Motor neuron (in vitro differentiated cells): ENCODE data around the gene TMEM63C. TPM values are rescaled to one million over a fixed set of nuclear protein-coding genes. Genes with fewer than 3 reads are reported as not detected.

Source experiments
- ATAC-seq, 8 experiments: fragments of 200-7000 bp; cut with Tn5 transposase; replicated peaks in 6 of 8; 2 replicates each; pipeline ENCODE4 v1.8.0; 2021; ENCODE audit warnings: mild to moderate bottlenecking in 8 of 8, moderate library complexity in 8 of 8
- H3K27ac ChIP-seq, 2 donors: fragments of 250-450 bp; sonication (Bioruptor Pico); 2 replicates each; pipeline ENCODE4 v1.9.0; 2021; ENCODE audit warnings: antibody characterized with exemption in 2 of 2, mild to moderate bottlenecking in 2 of 2, moderate library complexity in 1 of 2
- H3K4me1 ChIP-seq, 2 donors: fragments of 250-450 bp; sonication (Bioruptor Pico); replicated peaks in 1 of 2; 2 replicates each; pipeline ENCODE4 v1.6.1; 2021; ENCODE audit warnings: antibody characterized with exemption in 2 of 2, mild to moderate bottlenecking in 2 of 2, moderate library complexity in 1 of 2
- H3K4me3 ChIP-seq, 5 donors: fragments of 250-450 bp; sonication (Bioruptor Pico); 2 replicates each; pipeline ENCODE4 v1.9.0; 2021; ENCODE audit warnings: antibody characterized with exemption in 5 of 5, mild to moderate bottlenecking in 5 of 5, moderate library complexity in 4 of 5
- WGBS, 10 experiments: fragments of 450-650 bp; shearing (Covaris generic); methylation state at CpG; one replicate each; pipeline ENCODE4 v1.0.0; 2022; 5-methylcytosine and 5-hydroxymethylcytosine counted together
- in situ Hi-C, 9 experiments: fragments of 400-800 bp; cut with MboI; loops; one replicate each; pipeline ENCODE4 v1.15.0; 2021; ENCODE audit warnings: low sequenced_read_pairs in 9 of 9, low pct_unique_long_range_greater_than_20kb in 2 of 9; ENCODE audit not compliant: unreplicated experiment in 9 of 9
- total RNA-seq, 8 experiments: library from RNA; unstranded; fragments of 300-600 nt; gene quantifications; 2 replicates each; pipeline versions ENCODE4 v1.2.3 to v1.2.4, GENCODE V29; 2022

Gene TMEM63C
- total RNA-seq, 8 experiments from 2014 or later: 0.10 to 18.8 (median 6.9) TPM

DNA sequence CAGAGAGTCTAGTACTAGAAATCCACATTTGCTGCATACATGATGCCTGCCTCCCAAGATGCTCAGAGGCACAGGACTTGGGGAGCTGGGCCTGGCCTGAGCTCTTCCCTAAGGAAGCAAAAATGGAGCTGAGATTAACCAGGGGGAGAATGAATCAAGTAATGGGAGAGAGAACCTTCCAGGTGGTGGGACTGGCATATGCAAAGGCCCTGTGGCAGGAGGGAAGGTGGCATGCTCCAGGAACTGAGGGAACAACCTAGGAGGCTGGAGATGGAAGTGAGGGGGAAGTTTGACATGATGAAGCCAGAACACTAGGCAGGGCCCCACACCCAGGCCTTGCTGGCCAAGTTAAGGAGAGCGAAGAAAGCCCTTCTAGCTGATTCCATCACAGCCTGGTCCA is 23.3 kb downstream of the TMEM63C start:
- Histone ChIP-seq H3K4me3 (no peak overlapping the region), H3K4me1 (peaks cover 25 to 27% of the 10 kb centered on the region in 2 donors), H3K27ac (no peak overlapping the region)
- no peak for ATAC-seq
- in situ Hi-C loops: no loop called here
- 71 to 100% (median 100%) methylated on average over 1 of the region's 1 CpG; no CpG with 5 or more reads in 5 of the 10 experiments for WGBS, 10 experiments

DNA sequence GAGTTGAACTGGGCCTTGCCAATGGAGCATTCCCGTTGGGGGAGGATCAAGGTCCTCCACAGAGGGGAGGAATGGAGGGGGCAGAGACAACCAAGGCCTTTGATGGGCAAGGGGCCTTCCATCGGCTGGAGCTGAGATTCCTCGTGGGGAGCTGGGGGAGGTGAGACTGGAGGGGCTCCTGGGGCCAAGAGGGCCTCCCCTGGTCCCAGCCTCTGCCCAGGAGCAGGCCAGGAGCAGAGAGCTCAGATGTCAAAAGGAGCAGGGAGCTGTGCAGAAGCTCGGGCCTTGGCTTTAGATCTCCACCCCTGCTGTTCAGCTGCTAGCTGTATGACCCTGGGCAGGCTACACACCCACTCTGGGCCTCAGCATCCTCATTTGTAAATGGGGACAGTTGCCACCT is 24.0 kb downstream of the TMEM63C start:
- in situ Hi-C loops: no loop called here
- Histone ChIP-seq H3K4me1 (peaks cover 25 to 27% of the 10 kb centered on the region in 2 donors), H3K4me3 (no peak overlapping the region), H3K27ac (no peak overlapping the region)
- no CpG with 5 or more reads among the region's 4 CpGs for WGBS, 10 experiments
- ATAC-seq: no peak

DNA sequence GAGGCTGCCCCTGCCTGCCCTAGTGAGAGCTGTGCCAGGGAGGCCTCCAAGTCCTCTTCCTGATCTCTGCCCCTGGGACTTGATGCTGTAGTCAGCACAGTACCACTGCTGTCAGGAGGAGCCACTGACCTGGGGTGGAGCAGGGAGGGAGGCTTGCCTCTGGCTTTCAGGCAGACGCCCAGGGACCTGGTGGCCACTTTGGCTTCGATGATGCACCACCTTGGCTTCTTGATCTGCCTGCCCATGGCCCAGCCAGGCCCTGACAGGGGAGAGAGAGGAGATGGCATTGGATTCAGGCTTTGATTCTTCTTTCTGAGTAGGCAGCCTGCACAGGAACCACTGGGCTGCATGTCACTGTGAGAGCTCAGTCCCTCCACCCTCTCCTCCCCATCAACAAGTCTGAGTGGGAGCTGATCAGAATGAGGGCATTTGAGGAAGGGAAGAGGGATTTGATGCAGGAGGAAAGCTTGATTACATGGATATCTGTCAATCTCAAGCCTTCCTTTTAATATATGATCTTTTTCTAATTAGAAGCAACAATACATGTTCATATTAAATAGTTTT is 24.7 kb downstream of the TMEM63C start:
- ATAC-seq: no peak
- H3K4me1 ChIP-seq: peaks cover 25 to 27% of the 10 kb centered on the region in 2 donors
- no peak overlapping the region for H3K27ac ChIP-seq
- H3K4me3 ChIP-seq: no peak overlapping the region
- in situ Hi-C loops: no loop called here
- WGBS, 10 experiments: 86% methylated on average over 2 of the region's 2 CpGs; no CpG with 5 or more reads in 9 of the 10 experiments

DNA sequence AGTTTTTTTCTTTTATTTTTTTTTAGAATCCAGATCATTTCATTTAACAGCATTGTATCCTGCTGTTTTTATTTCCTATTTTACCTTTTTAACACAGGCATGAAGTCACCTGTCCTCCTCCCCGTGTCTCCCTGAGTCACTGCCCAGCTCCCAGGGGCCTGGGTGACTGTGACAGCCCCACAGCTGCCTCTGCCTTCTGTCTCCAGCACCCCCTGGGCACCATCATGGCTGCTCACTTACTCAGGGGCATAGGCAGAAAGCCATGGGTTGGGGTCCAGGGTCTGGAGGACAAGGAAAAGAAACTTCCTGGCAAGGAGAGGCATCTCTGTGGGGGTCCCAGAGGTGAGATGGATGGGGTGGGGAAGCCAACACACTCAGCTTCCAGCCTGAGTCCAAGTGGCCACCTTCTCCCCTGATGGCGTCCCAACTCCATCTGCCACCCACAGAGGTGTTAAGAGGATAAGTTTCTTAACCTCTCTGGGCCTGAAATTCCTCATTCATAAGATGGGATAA is 25.3 kb downstream of the TMEM63C start:
- Histone ChIP-seq H3K4me1 (peaks cover 25 to 27% of the 10 kb centered on the region in 2 donors), H3K4me3 (no peak overlapping the region), H3K27ac (no peak overlapping the region)
- 0 to 83% (median 19%) methylated on average over 1 of the region's 2 CpGs; no CpG with 5 or more reads in 2 of the 10 experiments for WGBS, 10 experiments
- no peak for ATAC-seq
- in situ Hi-C loops: no loop called here

DNA sequence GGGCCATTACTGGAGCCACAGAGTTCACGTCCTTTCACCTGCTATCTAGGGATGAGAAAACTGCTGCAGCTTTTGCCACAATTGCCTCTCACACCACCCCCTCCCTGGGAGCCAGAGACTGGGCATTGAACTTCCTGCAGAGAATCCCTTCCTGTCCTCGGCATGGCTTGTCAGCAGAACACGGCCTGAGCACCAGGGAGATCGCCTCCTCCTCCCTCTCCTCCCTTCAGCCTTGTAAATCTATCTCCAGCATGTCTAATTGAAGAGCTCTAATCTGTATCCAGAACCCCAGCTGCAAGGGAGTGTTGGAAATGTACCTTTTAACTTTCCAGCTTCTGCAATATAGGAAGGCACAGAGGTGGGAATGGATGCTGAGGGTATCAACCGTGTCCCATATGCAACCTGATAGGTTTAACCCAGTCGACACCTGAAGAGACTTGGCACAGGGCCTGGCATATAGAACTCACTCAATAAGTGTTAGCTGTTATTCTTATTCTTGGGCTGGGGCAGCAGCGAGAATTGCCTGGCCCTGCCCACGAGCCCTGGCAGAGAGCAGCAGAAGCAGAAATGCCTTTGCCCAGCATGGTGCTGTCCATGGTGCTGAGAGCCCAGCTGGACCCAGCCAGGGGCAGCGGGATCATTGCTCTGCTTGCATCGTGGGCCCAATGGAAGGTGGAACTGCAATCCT is 26.8 kb downstream of the TMEM63C start:
- 0 to 50% (median 22%) methylated on average over 1 to 8 of the region's 10 CpGs; no CpG with 5 or more reads in 4 of the 10 experiments for WGBS, 10 experiments
- peak; percentile 16 to 90 (median 42) for ATAC-seq
- in situ Hi-C loops: no loop called here
- Histone ChIP-seq H3K4me1 (peaks cover 32 to 38% of the 10 kb centered on the region in 2 donors), H3K27ac (no peak overlapping the region), H3K4me3 (no peak overlapping the region)

DNA sequence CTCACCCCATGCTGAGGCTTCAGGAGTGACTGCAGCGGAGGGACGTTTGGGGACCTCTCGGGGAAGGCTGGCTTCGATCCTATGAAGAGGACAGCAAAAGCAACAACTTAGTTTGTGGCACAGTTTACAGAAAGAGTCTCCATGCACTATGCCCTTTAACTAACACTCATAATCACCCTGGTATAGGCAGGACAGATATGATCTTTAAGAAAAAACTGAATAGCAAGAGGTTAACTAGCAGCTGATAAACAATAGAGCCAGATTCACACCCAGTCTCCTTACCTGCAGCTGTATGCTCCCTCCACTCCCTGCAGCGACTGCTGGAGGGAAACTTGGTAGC is 27.4 kb downstream of the TMEM63C start:
- ATAC-seq: no peak
- H3K4me3 ChIP-seq: no peak overlapping the region
- in situ Hi-C loops: no loop called here
- 44 to 100% (median 93%) methylated on average over 1 to 5 of the region's 5 CpGs; no CpG with 5 or more reads in 4 of the 10 experiments for WGBS, 10 experiments
- H3K27ac ChIP-seq: no peak overlapping the region
- H3K4me1 ChIP-seq: peaks cover 27 to 33% of the 10 kb centered on the region in 2 donors

DNA sequence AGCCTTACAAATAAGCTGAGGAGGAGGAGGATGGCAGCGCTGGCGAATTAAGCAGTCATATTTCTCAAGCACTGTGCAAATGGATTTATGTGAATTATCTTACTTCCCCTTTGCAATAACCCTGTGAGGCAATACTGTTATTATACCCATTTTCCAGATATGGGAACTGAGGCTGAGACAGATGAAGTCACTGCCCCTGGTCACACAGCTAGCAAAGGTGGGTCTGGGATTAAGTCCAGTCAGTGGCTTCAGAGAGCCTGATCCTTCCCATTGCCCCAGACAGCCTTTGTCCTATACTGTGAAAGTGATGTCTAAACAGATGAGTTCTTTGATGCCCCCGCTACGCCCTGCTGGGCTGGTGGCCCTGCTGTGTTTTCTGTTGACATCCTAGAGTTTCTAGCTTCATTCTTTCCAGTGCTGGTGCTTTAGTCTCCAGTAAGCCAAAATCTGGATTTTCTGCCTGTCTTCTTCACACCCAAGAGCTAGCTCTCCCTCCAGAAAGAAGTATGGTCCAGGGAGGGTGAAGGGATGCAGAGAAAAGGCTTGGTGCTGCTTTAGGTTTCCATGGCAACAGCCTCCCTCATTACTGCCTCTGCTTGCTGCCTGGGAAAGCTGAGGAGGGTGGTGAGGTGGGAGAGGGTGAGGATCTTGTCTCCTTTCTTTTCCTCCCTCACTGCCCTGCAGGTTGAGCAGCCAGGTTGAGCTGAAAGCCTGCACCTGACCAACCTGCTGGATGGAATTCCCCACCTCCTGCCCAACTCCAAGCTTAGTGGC is 30.7 kb downstream of the TMEM63C start:
- peak in 5 of 8 experiments; percentile 48 to 69 (median 58) for ATAC-seq
- no peak overlapping the region for H3K4me3 ChIP-seq
- in situ Hi-C loops: no loop called here
- no peak overlapping the region for H3K27ac ChIP-seq
- WGBS, 10 experiments: 28 to 100% (median 90%) methylated on average over 1 to 4 of the region's 4 CpGs; no CpG with 5 or more reads in 3 of the 10 experiments
- H3K4me1 ChIP-seq: peaks cover 21 to 28% of the 10 kb centered on the region in 2 donors

DNA sequence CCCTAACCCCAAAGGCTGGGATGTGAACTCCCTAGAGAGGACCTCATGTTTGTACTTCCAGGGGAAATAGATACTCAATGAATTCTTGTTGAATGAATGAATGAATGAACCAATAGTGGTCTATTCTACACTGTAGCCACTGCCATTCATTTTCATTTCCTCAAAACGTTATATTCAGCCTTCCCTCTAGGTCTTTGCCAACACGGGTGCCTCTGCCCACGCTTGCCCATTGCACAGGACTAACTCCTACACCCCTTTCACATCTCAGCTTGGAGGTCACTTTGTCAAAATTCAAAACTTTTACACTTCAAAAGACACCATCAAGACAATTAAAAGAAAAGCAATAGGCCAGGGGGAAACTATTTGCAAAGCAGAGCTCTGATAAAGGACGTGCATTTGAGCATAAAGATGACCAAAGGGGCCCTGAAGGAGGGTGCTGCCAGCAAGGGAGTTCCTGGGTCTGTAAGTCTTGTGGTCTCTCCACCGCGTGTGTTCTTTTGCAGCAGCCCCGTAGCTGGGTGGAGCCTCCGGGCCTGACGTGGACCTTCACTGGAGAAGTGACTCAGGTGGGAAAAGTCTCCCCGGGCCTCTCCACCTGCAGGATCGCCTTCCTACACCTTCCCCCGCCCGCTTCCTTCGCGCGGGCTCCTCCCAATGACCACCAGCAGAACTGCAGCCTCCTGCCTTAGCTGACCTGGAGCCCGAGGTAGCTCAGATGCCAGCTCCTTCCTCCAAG is 31.5 kb downstream of the TMEM63C start:
- 0 to 73% (median 12%) methylated on average over 1 to 16 of the region's 17 CpGs; no CpG with 5 or more reads in 2 of the 10 experiments for WGBS, 10 experiments
- H3K4me3 ChIP-seq: no peak overlapping the region
- in situ Hi-C loops: no loop called here
- ATAC-seq: peak; percentile 68 to 91 (median 78)
- H3K27ac ChIP-seq: no peak overlapping the region
- peaks cover 15 to 20% of the 10 kb centered on the region in 2 donors for H3K4me1 ChIP-seq

DNA sequence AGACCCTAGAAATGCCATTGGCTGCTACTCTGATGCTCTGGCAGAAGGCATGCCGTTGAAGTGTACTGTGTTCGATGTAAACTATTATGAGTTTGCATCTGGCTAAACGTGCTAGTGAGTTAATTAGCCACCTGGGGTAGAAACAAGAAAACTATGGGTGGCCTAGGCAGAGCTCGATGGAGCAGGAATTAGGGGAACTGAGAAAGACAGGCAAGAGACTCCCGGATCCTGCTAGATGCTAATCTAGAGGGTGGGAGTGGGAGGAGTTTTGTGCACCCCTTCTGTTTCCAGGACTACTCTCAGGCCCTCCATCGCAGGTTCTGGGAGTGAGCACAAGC is 32.0 kb downstream of the TMEM63C start:
- WGBS, 10 experiments: 0 to 83% (median 19%) methylated on average over 1 to 4 of the region's 6 CpGs; no CpG with 5 or more reads in 2 of the 10 experiments
- Histone ChIP-seq H3K4me3 (no peak overlapping the region), H3K4me1 (peaks cover 9 to 15% of the 10 kb centered on the region in 2 donors), H3K27ac (no peak overlapping the region)
- in situ Hi-C loops: no loop called here
- ATAC-seq: peak in 1 of 8 experiments; percentile 14

DNA sequence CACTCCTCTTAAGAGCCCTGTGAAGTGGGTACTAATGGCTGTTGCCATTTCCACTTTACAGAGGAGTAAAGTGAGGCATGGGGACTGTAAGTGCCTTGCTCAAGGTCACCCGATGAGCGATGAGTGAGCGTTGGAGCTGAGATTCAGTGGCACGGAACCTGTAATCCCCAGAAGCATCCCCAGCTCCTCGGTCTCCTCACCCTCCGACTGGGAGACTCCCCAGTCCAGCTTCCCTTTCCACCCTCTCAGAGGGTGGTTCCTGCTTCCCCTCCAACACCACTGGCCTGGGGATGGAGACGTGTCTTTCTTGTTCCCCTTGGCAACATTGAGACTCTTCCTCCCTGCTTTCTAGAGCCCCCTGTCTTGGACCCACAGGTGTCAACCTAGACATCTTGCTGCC is 32.6 kb downstream of the TMEM63C start:
- Histone ChIP-seq H3K4me1 (peaks cover 8 to 12% of the 10 kb centered on the region in 2 donors), H3K4me3 (no peak overlapping the region), H3K27ac (no peak overlapping the region)
- 0 to 100% (median 77%) methylated on average over 1 to 6 of the region's 7 CpGs; no CpG with 5 or more reads in 5 of the 10 experiments for WGBS, 10 experiments
- in situ Hi-C loops: no loop called here
- no peak for ATAC-seq

DNA sequence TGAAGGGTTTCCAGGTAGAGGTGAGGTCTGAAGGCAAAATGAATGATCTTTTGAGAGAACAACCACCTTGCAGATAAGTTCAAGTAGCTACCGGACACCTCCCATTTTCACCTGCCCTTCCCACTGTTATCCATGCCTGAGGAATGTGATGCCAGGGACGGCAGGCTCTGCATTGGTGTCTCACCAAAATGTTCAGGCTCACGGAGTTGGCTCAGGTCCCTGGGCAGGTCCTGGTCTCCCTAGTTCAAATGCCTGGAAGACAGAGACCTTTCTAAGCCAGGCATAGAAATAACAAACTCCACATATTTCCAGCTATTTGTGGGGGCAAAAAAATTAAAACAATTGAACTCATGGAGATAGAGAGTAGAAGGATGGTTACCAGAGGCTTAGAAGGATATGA is 36.0 kb downstream of the TMEM63C start:
- no peak overlapping the region for H3K27ac ChIP-seq
- no peak for ATAC-seq
- H3K4me3 ChIP-seq: no peak overlapping the region
- peaks cover 4 to 8% of the 10 kb centered on the region in 2 donors for H3K4me1 ChIP-seq
- in situ Hi-C loops: no loop called here
- 0 to 100% (median 29%) methylated on average over 1 to 3 of the region's 3 CpGs; no CpG with 5 or more reads in 3 of the 10 experiments for WGBS, 10 experiments

DNA sequence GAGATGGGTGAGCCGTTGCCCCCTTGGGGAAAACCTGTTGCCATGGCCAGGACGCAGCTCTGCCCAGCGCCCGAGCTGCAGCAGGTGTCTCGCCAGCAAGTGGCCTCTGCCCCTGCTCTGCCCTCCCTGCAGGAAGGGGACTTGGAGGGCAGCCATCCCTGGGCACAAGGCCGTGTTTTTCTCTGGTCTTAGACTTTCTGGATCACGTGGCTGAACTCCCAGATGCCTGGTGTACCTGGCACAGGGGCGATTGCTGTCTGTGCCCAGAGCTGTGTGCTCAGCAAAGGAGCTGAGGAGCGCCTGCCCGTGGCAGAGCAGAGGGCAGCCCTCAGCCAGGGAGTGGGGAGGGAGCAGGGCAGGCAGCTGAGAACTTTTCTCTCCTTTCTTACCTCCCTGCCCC is 38.0 kb downstream of the TMEM63C start:
- WGBS, 10 experiments: 0 to 100% (median 70%) methylated on average over 1 to 4 of the region's 10 CpGs; no CpG with 5 or more reads in 6 of the 10 experiments
- ATAC-seq: no peak
- no peaks in the 10 kb centered on the region for H3K4me1 ChIP-seq
- in situ Hi-C loops: no loop called here
- H3K27ac ChIP-seq: no peak overlapping the region
- no peak overlapping the region for H3K4me3 ChIP-seq
